ENCODE measurements around the gene TRHDE. TPM values are rescaled to one million over a fixed set of nuclear protein-coding genes. Genes with fewer than 3 reads are reported as not detected.
A peak's percentile ranks its signal among the peaks of the same experiment; 100 is the strongest.

The TRHDE gene
- total and polyA plus RNA-seq, 4 donors: 0.13 to 2.3 (median 1.0) TPM

GRCh38 chr12:72574138-72574537, 302.0 kb downstream of the TRHDE start:
- Histone ChIP-seq H3K4me1 (ENCODE audit: control insufficient read depth in 1 of 2, insufficient read depth in 2 of 2, low read length in 2 of 2) (no peaks in the 10 kb centered on the region), H3K4me3 (ENCODE audit: low read length in 2 of 2) (no peak overlapping the region), H3K9me3 (ENCODE audit: control insufficient read depth, low read length) (no peaks in the 10 kb centered on the region), H3K36me3 (ENCODE audit: control insufficient read depth in 1 of 2, insufficient read depth in 2 of 2, low read length in 1 of 2) (no peaks in the 10 kb centered on the region), H3K27me3 (ENCODE audit: control insufficient read depth in 1 of 2, insufficient read depth in 2 of 2, low read length in 1 of 2) (no peaks in the 10 kb centered on the region), H3K27ac (ENCODE audit: low read depth in 1 of 2, low read length in 2 of 2) (no peak overlapping the region)
- 96 to 97% methylated on average over 2 of the region's 2 CpGs for WGBS, 2 donors
- ATAC-seq (ENCODE audit: low FRiP score): no peak
- intact Hi-C loops (cut with DNase I): no loop called here
- no peak for DNase-seq

- Histone ChIP-seq H3K4me3 (ENCODE audit: low read length in 2 of 2) (no peak overlapping the region), H3K27me3 (ENCODE audit: control insufficient read depth in 1 of 2, insufficient read depth in 2 of 2, low read length in 1 of 2) (no peaks in the 10 kb centered on the region), H3K36me3 (ENCODE audit: control insufficient read depth in 1 of 2, insufficient read depth in 2 of 2, low read length in 1 of 2) (no peaks in the 10 kb centered on the region), H3K9me3 (ENCODE audit: control insufficient read depth, low read length) (no peaks in the 10 kb centered on the region), H3K4me1 (ENCODE audit: control insufficient read depth in 1 of 2, insufficient read depth in 2 of 2, low read length in 2 of 2) (no peaks in the 10 kb centered on the region), H3K27ac (ENCODE audit: low read depth in 1 of 2, low read length in 2 of 2) (no peak overlapping the region)
- 92% methylated on average over 3 of the region's 3 CpGs for WGBS, 2 donors
- DNase-seq (no peak), ATAC-seq (ENCODE audit: low FRiP score) (no peak)
- intact Hi-C loops (cut with DNase I): no loop called here
Observed at GRCh38 chr12:72578327-72578726, 306.2 kb downstream of the TRHDE start.

- H3K9me3 ChIP-seq (ENCODE audit: control insufficient read depth, low read length): no peaks in the 10 kb centered on the region
- intact Hi-C loops (cut with DNase I): no loop called here
- ATAC-seq (ENCODE audit: low FRiP score): no peak
Observed at GRCh38 chr12:72586456-72586855, 314.3 kb downstream of the TRHDE start.

GRCh38 chr12:72602581-72602980, 330.4 kb downstream of the TRHDE start:
- no peaks in the 10 kb centered on the region for H3K9me3 ChIP-seq (ENCODE audit: control insufficient read depth, low read length)
- no peak overlapping the region for H3K4me3 ChIP-seq (ENCODE audit: low read length in 2 of 2)
- DNase-seq: no peak
- H3K27me3 ChIP-seq (ENCODE audit: control insufficient read depth in 1 of 2, insufficient read depth in 2 of 2, low read length in 1 of 2): no peaks in the 10 kb centered on the region
- intact Hi-C loops (cut with DNase I): no loop called here
- ATAC-seq (ENCODE audit: low FRiP score): no peak
- H3K27ac ChIP-seq (ENCODE audit: low read depth in 1 of 2, low read length in 2 of 2): no peak overlapping the region
- H3K4me1 ChIP-seq (ENCODE audit: control insufficient read depth in 1 of 2, insufficient read depth in 2 of 2, low read length in 2 of 2): no peaks in the 10 kb centered on the region
- H3K36me3 ChIP-seq (ENCODE audit: control insufficient read depth in 1 of 2, insufficient read depth in 2 of 2, low read length in 1 of 2): no peaks in the 10 kb centered on the region

More at GRCh38 chr12:72586456-72586855, 314.3 kb downstream of the TRHDE start:
- Histone ChIP-seq H3K27ac (ENCODE audit: low read depth in 1 of 2, low read length in 2 of 2) (no peak overlapping the region), H3K36me3 (ENCODE audit: control insufficient read depth in 1 of 2, insufficient read depth in 2 of 2, low read length in 1 of 2) (no peaks in the 10 kb centered on the region), H3K4me1 (ENCODE audit: control insufficient read depth in 1 of 2, insufficient read depth in 2 of 2, low read length in 2 of 2) (no peaks in the 10 kb centered on the region), H3K27me3 (ENCODE audit: control insufficient read depth in 1 of 2, insufficient read depth in 2 of 2, low read length in 1 of 2) (no peaks in the 10 kb centered on the region), H3K4me3 (ENCODE audit: low read length in 2 of 2) (no peak overlapping the region)
- no peak for DNase-seq
- WGBS, 2 donors: 84 to 90% methylated on average over 3 of the region's 3 CpGs

- DNase-seq (no peak), ATAC-seq (ENCODE audit: low FRiP score) (no peak)
- no peaks in the 10 kb centered on the region for H3K4me1 ChIP-seq (ENCODE audit: control insufficient read depth in 1 of 2, insufficient read depth in 2 of 2, low read length in 2 of 2)
- no peaks in the 10 kb centered on the region for H3K36me3 ChIP-seq (ENCODE audit: control insufficient read depth in 1 of 2, insufficient read depth in 2 of 2, low read length in 1 of 2)
- no peaks in the 10 kb centered on the region for H3K27me3 ChIP-seq (ENCODE audit: control insufficient read depth in 1 of 2, insufficient read depth in 2 of 2, low read length in 1 of 2)
- no peak overlapping the region for H3K4me3 ChIP-seq (ENCODE audit: low read length in 2 of 2)
- WGBS, 2 donors: 79 to 81% methylated on average over 2 of the region's 2 CpGs
- intact Hi-C loops (cut with DNase I): no loop called here
- no peak overlapping the region for H3K27ac ChIP-seq (ENCODE audit: low read depth in 1 of 2, low read length in 2 of 2)
- no peaks in the 10 kb centered on the region for H3K9me3 ChIP-seq (ENCODE audit: control insufficient read depth, low read length)
Observed at GRCh38 chr12:72605975-72606374, 333.8 kb downstream of the TRHDE start.

GRCh38 chr12:72610342-72610741, 338.2 kb downstream of the TRHDE start:
- intact Hi-C loops (cut with DNase I): no loop called here
- WGBS, 2 donors: 58 to 63% methylated on average over 10 of the region's 10 CpGs

GRCh38 chr12:72610854-72611358, 338.7 kb downstream of the TRHDE start:
- no peaks in the 10 kb centered on the region for H3K9me3 ChIP-seq (ENCODE audit: control insufficient read depth, low read length)
- intact Hi-C loops (cut with DNase I): no loop called here
- ATAC-seq (ENCODE audit: low FRiP score) (no peak), DNase-seq (no peak)
- no peak overlapping the region for H3K4me3 ChIP-seq (ENCODE audit: low read length in 2 of 2)
- no peaks in the 10 kb centered on the region for H3K27me3 ChIP-seq (ENCODE audit: control insufficient read depth in 1 of 2, insufficient read depth in 2 of 2, low read length in 1 of 2)
- 41 to 57% methylated on average over 1 of the region's 1 CpG for WGBS, 2 donors
- H3K36me3 ChIP-seq (ENCODE audit: control insufficient read depth in 1 of 2, insufficient read depth in 2 of 2, low read length in 1 of 2): no peaks in the 10 kb centered on the region
- H3K4me1 ChIP-seq (ENCODE audit: control insufficient read depth in 1 of 2, insufficient read depth in 2 of 2, low read length in 2 of 2): no peaks in the 10 kb centered on the region
- no peak overlapping the region for H3K27ac ChIP-seq (ENCODE audit: low read depth in 1 of 2, low read length in 2 of 2)

More at GRCh38 chr12:72610342-72610741, 338.2 kb downstream of the TRHDE start:
- Histone ChIP-seq H3K9me3 (ENCODE audit: control insufficient read depth, low read length) (no peaks in the 10 kb centered on the region), H3K36me3 (ENCODE audit: control insufficient read depth in 1 of 2, insufficient read depth in 2 of 2, low read length in 1 of 2) (no peaks in the 10 kb centered on the region), H3K27me3 (ENCODE audit: control insufficient read depth in 1 of 2, insufficient read depth in 2 of 2, low read length in 1 of 2) (no peaks in the 10 kb centered on the region), H3K4me1 (ENCODE audit: control insufficient read depth in 1 of 2, insufficient read depth in 2 of 2, low read length in 2 of 2) (no peaks in the 10 kb centered on the region), H3K4me3 (ENCODE audit: low read length in 2 of 2) (no peak overlapping the region), H3K27ac (ENCODE audit: low read depth in 1 of 2, low read length in 2 of 2) (no peak overlapping the region)
- ATAC-seq (ENCODE audit: low FRiP score) (no peak), DNase-seq (no peak)

GRCh38 chr12:72612171-72612570, 340.0 kb downstream of the TRHDE start:
- DNase-seq (no peak), ATAC-seq (ENCODE audit: low FRiP score) (peak; percentile 46)
- Histone ChIP-seq H3K4me3 (ENCODE audit: low read length in 2 of 2) (no peak overlapping the region), H3K36me3 (ENCODE audit: control insufficient read depth in 1 of 2, insufficient read depth in 2 of 2, low read length in 1 of 2) (no peaks in the 10 kb centered on the region), H3K27me3 (ENCODE audit: control insufficient read depth in 1 of 2, insufficient read depth in 2 of 2, low read length in 1 of 2) (no peaks in the 10 kb centered on the region), H3K4me1 (ENCODE audit: control insufficient read depth in 1 of 2, insufficient read depth in 2 of 2, low read length in 2 of 2) (no peaks in the 10 kb centered on the region), H3K9me3 (ENCODE audit: control insufficient read depth, low read length) (no peaks in the 10 kb centered on the region), H3K27ac (ENCODE audit: low read depth in 1 of 2, low read length in 2 of 2) (no peak overlapping the region)
- 92 to 93% methylated on average over 2 of the region's 2 CpGs for WGBS, 2 donors
- intact Hi-C loops (cut with DNase I): no loop called here

- ATAC-seq (ENCODE audit: low FRiP score) (no peak), DNase-seq (no peak)
- 88 to 92% methylated on average over 6 of the region's 6 CpGs for WGBS, 2 donors
- no peaks in the 10 kb centered on the region for H3K4me1 ChIP-seq (ENCODE audit: control insufficient read depth in 1 of 2, insufficient read depth in 2 of 2, low read length in 2 of 2)
- no peak overlapping the region for H3K27ac ChIP-seq (ENCODE audit: low read depth in 1 of 2, low read length in 2 of 2)
- H3K36me3 ChIP-seq (ENCODE audit: control insufficient read depth in 1 of 2, insufficient read depth in 2 of 2, low read length in 1 of 2): no peaks in the 10 kb centered on the region
- H3K4me3 ChIP-seq (ENCODE audit: low read length in 2 of 2): no peak overlapping the region
- intact Hi-C loops (cut with DNase I): no loop called here
- no peaks in the 10 kb centered on the region for H3K27me3 ChIP-seq (ENCODE audit: control insufficient read depth in 1 of 2, insufficient read depth in 2 of 2, low read length in 1 of 2)
- H3K9me3 ChIP-seq (ENCODE audit: control insufficient read depth, low read length): no peaks in the 10 kb centered on the region
Observed at GRCh38 chr12:72618764-72619163, 346.6 kb downstream of the TRHDE start.
